Measurements from ENCODE around the gene RCVRN. TPM values are rescaled to one million over a fixed set of nuclear protein-coding genes. Genes with fewer than 3 reads are reported as not detected.

Gene RCVRN
- total RNA-seq, 1 experiment from 2014 or later = not detected

GRCh38 chr17:9924735-9925191 lies 19.7 kb upstream of the RCVRN start:
- no peaks in the 10 kb centered on the region for H3K36me3 Mint-ChIP-seq (ENCODE audit: insufficient read depth in 1 of 3, low read depth in 3 of 3)
- no peak overlapping the region for H3K9ac ChIP-seq (ENCODE audit: extremely low read depth, insufficient read length, low read length)
- no peak overlapping the region for H3K14ac ChIP-seq (ENCODE audit: insufficient read depth, low read length)
- no peak overlapping the region for H2BK5ac ChIP-seq (ENCODE audit: insufficient read length, low read length)
- H3K79me1 ChIP-seq (ENCODE audit: insufficient read depth, low read depth, low read length, poor library complexity, severe bottlenecking) = no peaks in the 10 kb centered on the region
- no peak overlapping the region for H2BK120ac ChIP-seq (ENCODE audit: low read depth, low read length, poor library complexity, severe bottlenecking)
- no peaks in the 10 kb centered on the region for H4K20me1 ChIP-seq (ENCODE audit: control insufficient read depth, insufficient read depth, insufficient read length)
- no peak overlapping the region for H3T11ph ChIP-seq (ENCODE audit: low read length)
- H3K4me2 ChIP-seq (ENCODE audit: insufficient read depth, insufficient read length, low read length) = no peak overlapping the region
- no peak overlapping the region for H2AK5ac ChIP-seq (ENCODE audit: insufficient read length, low read length)
- H2BK12ac ChIP-seq (ENCODE audit: insufficient read length, low read depth, low read length) = no peak overlapping the region
- TF ChIP-seq, protein P1, sequence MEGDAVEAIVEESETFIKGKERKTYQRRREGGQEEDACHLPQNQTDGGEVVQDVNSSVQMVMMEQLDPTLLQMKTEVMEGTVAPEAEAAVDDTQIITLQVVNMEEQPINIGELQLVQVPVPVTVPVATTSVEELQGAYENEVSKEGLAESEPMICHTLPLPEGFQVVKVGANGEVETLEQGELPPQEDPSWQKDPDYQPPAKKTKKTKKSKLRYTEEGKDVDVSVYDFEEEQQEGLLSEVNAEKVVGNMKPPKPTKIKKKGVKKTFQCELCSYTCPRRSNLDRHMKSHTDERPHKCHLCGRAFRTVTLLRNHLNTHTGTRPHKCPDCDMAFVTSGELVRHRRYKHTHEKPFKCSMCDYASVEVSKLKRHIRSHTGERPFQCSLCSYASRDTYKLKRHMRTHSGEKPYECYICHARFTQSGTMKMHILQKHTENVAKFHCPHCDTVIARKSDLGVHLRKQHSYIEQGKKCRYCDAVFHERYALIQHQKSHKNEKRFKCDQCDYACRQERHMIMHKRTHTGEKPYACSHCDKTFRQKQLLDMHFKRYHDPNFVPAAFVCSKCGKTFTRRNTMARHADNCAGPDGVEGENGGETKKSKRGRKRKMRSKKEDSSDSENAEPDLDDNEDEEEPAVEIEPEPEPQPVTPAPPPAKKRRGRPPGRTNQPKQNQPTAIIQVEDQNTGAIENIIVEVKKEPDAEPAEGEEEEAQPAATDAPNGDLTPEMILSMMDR (conservative IDR thresholded peaks at IDR 0.05) = peak; percentile 88
- no peak overlapping the region for H4K5ac ChIP-seq (ENCODE audit: insufficient read length, low read depth, low read length)
- H3K27me3 Mint-ChIP-seq (ENCODE audit: low read depth) = peaks cover 2% of the 10 kb centered on the region; the same call in 1 of the 2 replicates
- H3K4me3 Mint-ChIP-seq = no peak overlapping the region
- no peak overlapping the region for H4K8ac ChIP-seq (replicated peaks; ENCODE audit: insufficient read length, low read depth, low read length)
- H3K79me2 ChIP-seq (ENCODE audit: insufficient read depth, low read length) = no peaks in the 10 kb centered on the region
- no peak overlapping the region for H4K91ac ChIP-seq (ENCODE audit: insufficient read length, low read depth, low read length)
- H3K27ac Mint-ChIP-seq = peak overlapping the region in 2 of 3 experiments; percentile 87 to 98; a peak in 4 of 7 replicates
- H2BK20ac ChIP-seq (ENCODE audit: low read depth, low read length, poor library complexity, severe bottlenecking) = no peak overlapping the region
- H3K56ac ChIP-seq (ENCODE audit: insufficient read length, low read depth, low read length) = no peak overlapping the region
- no peak overlapping the region for H3K4ac ChIP-seq (ENCODE audit: low read depth, low read length)
- H3K4me1 ChIP-seq (ENCODE audit: insufficient read depth, low read length) = no peaks in the 10 kb centered on the region
- no CpG with 5 or more reads among the region's 6 CpGs for WGBS (ENCODE audit: extremely low coverage, insufficient read length, low lambda C conversion rate)
- peak overlapping the region; percentile 43 for H2AFZ ChIP-seq (ENCODE audit: low read length)
- peaks cover 2 to 16% of the 10 kb centered on the region in 2 experiments for H3K4me1 Mint-ChIP-seq
- H3K9me3 Mint-ChIP-seq = no peaks in the 10 kb centered on the region; a peak in 1 of 5 replicates
- no peak overlapping the region for H3K18ac ChIP-seq (ENCODE audit: insufficient read length, low read depth, low read length)
- H3K23me2 ChIP-seq (ENCODE audit: insufficient read length, low read depth, low read length, poor library complexity, severe bottlenecking) = no peaks in the 10 kb centered on the region
- H3K9me3 ChIP-seq (ENCODE audit: control insufficient read depth, low read depth, low read length) = no peaks in the 10 kb centered on the region
- no peak overlapping the region for H2BK15ac ChIP-seq (ENCODE audit: low read depth, low read length)
- H3K27me3 ChIP-seq (ENCODE audit: insufficient read depth, low read length) = no peaks in the 10 kb centered on the region
- H3K23ac ChIP-seq (ENCODE audit: insufficient read length, low read depth, low read length) = no peak overlapping the region
- peak; percentile 62 for DNase-seq
- no peak overlapping the region for H3K27ac ChIP-seq (ENCODE audit: insufficient read length, low read depth, low read length)

Measured in H9 (cell line).